ENCODE data around the gene CR1L. TPM values are rescaled to one million over a fixed set of nuclear protein-coding genes. Genes with fewer than 3 reads are reported as not detected.

Gene CR1L
- total and polyA plus RNA-seq, 9 of the 15 experiments (the other 6 are each of a cell fraction or from before 2014, with no cell fraction given) = 10.1 to 74.8 (median 34.3) TPM

DNA sequence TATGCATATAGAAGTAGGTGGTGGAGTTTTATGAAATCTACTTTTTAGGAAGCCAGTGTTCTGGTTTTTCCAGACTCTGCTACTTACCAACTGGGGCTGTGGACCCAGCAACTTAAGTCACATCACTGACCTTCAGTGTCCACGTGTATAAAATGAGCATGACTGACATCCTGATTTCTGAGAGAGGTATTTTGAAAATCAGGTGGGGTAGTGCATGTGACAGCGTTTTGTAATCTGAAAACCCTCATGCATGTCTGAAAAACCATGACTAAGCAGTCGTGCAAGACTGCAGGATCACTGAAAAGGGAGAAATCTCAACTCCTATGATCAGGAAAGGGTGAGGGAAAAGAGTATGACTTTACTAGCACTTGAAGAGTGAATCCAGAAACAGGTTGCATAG, 26.1 kb downstream of the CR1L start (continued):
- TF ChIP-seq, protein P1, sequence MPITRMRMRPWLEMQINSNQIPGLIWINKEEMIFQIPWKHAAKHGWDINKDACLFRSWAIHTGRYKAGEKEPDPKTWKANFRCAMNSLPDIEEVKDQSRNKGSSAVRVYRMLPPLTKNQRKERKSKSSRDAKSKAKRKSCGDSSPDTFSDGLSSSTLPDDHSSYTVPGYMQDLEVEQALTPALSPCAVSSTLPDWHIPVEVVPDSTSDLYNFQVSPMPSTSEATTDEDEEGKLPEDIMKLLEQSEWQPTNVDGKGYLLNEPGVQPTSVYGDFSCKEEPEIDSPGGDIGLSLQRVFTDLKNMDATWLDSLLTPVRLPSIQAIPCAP (CRISPR knock-in tag; IDR thresholded peaks at IDR 0.05; ENCODE audit: borderline replicate concordance) = no peak
- TF ChIP-seq PCBP1 (IDR thresholded peaks at IDR 0.05; ENCODE audit: low read depth, low read length, poor library complexity, severe bottlenecking) (no peak), FOXK1 (CRISPR knock-in tag; IDR thresholded peaks at IDR 0.05; ENCODE audit: borderline replicate concordance) (no peak), CXXC5 (CRISPR knock-in tag; IDR thresholded peaks at IDR 0.05) (0 out of 2 replicates have a peak, but pooled peaks have one; percentile 11), XRCC4 (IDR thresholded peaks at IDR 0.05; ENCODE audit: extremely low read depth, insufficient read depth, insufficient read length) (no peak), DPF2 (IDR thresholded peaks at IDR 0.05) (0 out of 2 replicates have a peak, but pooled peaks have one; percentile 28), NCOA2 (IDR thresholded peaks at IDR 0.05; ENCODE audit: partially characterized antibody in 2 of 2) (no peak), ZNF717 (CRISPR knock-in tag; IDR thresholded peaks at IDR 0.05) (no peak), TCF3 (CRISPR knock-in tag; IDR thresholded peaks at IDR 0.05) (no peak), HNRNPH1 (optimal IDR thresholded peaks at IDR 0.05; ENCODE audit: low read depth, low read length) (no peak), NCOR1 (IDR thresholded peaks at IDR 0.05) (peak; percentile 55), HSF4 (CRISPR knock-in tag; IDR thresholded peaks at IDR 0.05; ENCODE audit: borderline replicate concordance) (no peak), BACH1 (tag; IDR thresholded peaks at IDR 0.05) (peak; percentile 89), ZSCAN32 (CRISPR knock-in tag; IDR thresholded peaks at IDR 0.05) (no peak), ZNF785 (CRISPR knock-in tag; IDR thresholded peaks at IDR 0.05) (no peak), SRSF3 (IDR thresholded peaks at IDR 0.05; ENCODE audit: insufficient read depth, low read length) (no peak), ARID2 (IDR thresholded peaks at IDR 0.05) (no peak)
- TF ChIP-seq, protein P2, sequence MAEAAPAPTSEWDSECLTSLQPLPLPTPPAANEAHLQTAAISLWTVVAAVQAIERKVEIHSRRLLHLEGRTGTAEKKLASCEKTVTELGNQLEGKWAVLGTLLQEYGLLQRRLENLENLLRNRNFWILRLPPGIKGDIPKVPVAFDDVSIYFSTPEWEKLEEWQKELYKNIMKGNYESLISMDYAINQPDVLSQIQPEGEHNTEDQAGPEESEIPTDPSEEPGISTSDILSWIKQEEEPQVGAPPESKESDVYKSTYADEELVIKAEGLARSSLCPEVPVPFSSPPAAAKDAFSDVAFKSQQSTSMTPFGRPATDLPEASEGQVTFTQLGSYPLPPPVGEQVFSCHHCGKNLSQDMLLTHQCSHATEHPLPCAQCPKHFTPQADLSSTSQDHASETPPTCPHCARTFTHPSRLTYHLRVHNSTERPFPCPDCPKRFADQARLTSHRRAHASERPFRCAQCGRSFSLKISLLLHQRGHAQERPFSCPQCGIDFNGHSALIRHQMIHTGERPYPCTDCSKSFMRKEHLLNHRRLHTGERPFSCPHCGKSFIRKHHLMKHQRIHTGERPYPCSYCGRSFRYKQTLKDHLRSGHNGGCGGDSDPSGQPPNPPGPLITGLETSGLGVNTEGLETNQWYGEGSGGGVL (CRISPR knock-in tag; IDR thresholded peaks at IDR 0.05) = no peak
- TF ChIP-seq, protein P3, sequence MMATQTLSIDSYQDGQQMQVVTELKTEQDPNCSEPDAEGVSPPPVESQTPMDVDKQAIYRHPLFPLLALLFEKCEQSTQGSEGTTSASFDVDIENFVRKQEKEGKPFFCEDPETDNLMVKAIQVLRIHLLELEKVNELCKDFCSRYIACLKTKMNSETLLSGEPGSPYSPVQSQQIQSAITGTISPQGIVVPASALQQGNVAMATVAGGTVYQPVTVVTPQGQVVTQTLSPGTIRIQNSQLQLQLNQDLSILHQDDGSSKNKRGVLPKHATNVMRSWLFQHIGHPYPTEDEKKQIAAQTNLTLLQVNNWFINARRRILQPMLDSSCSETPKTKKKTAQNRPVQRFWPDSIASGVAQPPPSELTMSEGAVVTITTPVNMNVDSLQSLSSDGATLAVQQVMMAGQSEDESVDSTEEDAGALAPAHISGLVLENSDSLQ (IDR thresholded peaks at IDR 0.05) = peak; percentile 88
- TF ChIP-seq, protein P4, sequence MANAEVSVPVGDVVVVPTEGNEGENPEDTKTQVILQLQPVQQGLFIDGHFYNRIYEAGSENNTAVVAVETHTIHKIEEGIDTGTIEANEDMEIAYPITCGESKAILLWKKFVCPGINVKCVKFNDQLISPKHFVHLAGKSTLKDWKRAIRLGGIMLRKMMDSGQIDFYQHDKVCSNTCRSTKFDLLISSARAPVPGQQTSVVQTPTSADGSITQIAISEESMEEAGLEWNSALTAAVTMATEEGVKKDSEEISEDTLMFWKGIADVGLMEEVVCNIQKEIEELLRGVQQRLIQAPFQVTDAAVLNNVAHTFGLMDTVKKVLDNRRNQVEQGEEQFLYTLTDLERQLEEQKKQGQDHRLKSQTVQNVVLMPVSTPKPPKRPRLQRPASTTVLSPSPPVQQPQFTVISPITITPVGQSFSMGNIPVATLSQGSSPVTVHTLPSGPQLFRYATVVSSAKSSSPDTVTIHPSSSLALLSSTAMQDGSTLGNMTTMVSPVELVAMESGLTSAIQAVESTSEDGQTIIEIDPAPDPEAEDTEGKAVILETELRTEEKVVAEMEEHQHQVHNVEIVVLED (CRISPR knock-in tag; IDR thresholded peaks at IDR 0.05) = no peak
- TF ChIP-seq, protein P5, sequence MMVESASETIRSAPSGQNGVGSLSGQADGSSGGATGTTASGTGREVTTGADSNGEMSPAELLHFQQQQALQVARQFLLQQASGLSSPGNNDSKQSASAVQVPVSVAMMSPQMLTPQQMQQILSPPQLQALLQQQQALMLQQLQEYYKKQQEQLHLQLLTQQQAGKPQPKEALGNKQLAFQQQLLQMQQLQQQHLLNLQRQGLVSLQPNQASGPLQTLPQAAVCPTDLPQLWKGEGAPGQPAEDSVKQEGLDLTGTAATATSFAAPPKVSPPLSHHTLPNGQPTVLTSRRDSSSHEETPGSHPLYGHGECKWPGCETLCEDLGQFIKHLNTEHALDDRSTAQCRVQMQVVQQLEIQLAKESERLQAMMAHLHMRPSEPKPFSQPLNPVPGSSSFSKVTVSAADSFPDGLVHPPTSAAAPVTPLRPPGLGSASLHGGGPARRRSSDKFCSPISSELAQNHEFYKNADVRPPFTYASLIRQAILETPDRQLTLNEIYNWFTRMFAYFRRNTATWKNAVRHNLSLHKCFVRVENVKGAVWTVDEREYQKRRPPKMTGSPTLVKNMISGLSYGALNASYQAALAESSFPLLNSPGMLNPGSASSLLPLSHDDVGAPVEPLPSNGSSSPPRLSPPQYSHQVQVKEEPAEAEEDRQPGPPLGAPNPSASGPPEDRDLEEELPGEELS (CRISPR knock-in tag; IDR thresholded peaks at IDR 0.05; ENCODE audit: borderline replicate concordance) = no peak
- TF ChIP-seq, protein P6, sequence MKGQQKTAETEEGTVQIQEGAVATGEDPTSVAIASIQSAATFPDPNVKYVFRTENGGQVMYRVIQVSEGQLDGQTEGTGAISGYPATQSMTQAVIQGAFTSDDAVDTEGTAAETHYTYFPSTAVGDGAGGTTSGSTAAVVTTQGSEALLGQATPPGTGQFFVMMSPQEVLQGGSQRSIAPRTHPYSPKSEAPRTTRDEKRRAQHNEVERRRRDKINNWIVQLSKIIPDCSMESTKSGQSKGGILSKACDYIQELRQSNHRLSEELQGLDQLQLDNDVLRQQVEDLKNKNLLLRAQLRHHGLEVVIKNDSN (CRISPR knock-in tag; IDR thresholded peaks at IDR 0.05) = no peak

Data from K562 (cell line).